ENCODE measurements around the gene HLCS.
A peak's percentile ranks its signal among the peaks of the same experiment; 100 is the strongest.

Gene HLCS

DNA sequence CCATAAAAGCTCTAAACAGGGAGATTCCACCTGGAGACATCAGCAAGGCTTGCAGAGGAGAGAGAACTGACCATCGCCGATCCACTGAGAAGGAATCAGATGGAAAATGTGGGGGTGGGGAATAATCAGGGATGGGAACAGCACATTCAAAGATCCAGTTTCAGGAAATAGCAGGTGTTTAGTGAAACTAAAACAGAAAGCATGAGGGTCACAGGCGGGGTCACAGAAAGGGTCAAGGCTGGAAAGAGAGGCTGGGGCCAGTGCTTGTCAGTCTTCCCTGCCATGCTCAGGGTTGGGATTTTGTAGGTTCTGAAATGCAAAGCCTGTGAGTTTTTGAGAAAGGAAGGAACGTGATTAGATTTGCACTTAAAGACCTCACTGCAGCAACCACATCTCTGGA, 103.2 kb downstream of the HLCS start:
- Mint-ChIP-seq H3K36me3 (peaks cover 22% of the 10 kb centered on the region), H3K27me3 (no peaks in the 10 kb centered on the region), H3K4me3 (no peak overlapping the region), H3K4me1 (peaks cover 23% of the 10 kb centered on the region), H3K27ac (no peak overlapping the region), H3K9me3 (peaks cover 2% of the 10 kb centered on the region)
- no peak for ATAC-seq

DNA sequence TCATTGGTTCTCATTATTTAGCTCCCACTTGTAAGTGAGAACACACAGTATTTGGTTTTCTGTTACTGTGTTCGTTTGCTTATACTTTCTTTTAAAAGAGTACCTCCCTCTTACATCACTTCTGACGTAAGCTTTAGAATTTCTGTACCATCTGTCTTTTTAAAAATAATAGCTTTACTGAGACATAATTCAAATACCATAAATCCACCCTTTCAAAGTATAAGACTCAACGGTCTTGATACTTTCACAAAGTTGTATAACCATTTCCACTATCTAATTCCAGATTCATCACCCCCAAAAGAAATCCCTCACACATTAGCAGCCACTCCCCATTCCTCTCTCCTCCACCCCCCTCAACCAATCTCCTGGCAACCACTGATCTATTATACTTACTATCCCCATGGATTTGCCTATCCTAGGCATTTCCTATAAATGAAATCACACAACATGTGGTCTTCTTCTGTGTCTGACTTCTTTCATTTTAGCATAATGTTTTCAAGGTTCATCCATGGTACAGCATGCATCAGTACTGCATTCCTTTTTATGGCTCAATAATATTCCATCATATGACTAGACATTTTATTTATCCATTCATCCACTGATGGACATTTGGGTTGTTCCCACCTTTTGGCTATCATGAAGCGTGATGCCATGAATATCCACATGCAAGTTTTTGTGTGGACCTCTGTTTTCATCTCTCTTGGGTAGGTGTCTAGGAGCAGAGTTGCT, 104.7 kb downstream of the HLCS start:
- H3K9me3 Mint-ChIP-seq: peaks cover 2% of the 10 kb centered on the region
- H3K27me3 Mint-ChIP-seq: no peaks in the 10 kb centered on the region
- H3K4me3 Mint-ChIP-seq: no peak overlapping the region
- peaks cover 18% of the 10 kb centered on the region for H3K4me1 Mint-ChIP-seq
- no peak overlapping the region for H3K27ac Mint-ChIP-seq
- ATAC-seq: no peak
- H3K36me3 Mint-ChIP-seq: peaks cover 22% of the 10 kb centered on the region

- H3K36me3 Mint-ChIP-seq: peaks cover 28% of the 10 kb centered on the region
- H3K9me3 Mint-ChIP-seq: peaks cover 2% of the 10 kb centered on the region
- no peak for ATAC-seq
- H3K4me3 Mint-ChIP-seq: no peak overlapping the region
- no peak overlapping the region for H3K27ac Mint-ChIP-seq
- peaks cover 16% of the 10 kb centered on the region for H3K4me1 Mint-ChIP-seq
- no peaks in the 10 kb centered on the region for H3K27me3 Mint-ChIP-seq
Observed at GRCh38 chr21:36860736-36861594, 105.5 kb downstream of the HLCS start.

GRCh38 chr21:36859744-36860501, 106.5 kb downstream of the HLCS start:
- no peak overlapping the region for H3K27ac Mint-ChIP-seq
- peaks cover 28% of the 10 kb centered on the region for H3K36me3 Mint-ChIP-seq
- H3K9me3 Mint-ChIP-seq: peaks cover 2% of the 10 kb centered on the region
- peak; percentile 81 for ATAC-seq
- no peak overlapping the region for H3K4me3 Mint-ChIP-seq
- peaks cover 16% of the 10 kb centered on the region for H3K4me1 Mint-ChIP-seq
- no peaks in the 10 kb centered on the region for H3K27me3 Mint-ChIP-seq

DNA sequence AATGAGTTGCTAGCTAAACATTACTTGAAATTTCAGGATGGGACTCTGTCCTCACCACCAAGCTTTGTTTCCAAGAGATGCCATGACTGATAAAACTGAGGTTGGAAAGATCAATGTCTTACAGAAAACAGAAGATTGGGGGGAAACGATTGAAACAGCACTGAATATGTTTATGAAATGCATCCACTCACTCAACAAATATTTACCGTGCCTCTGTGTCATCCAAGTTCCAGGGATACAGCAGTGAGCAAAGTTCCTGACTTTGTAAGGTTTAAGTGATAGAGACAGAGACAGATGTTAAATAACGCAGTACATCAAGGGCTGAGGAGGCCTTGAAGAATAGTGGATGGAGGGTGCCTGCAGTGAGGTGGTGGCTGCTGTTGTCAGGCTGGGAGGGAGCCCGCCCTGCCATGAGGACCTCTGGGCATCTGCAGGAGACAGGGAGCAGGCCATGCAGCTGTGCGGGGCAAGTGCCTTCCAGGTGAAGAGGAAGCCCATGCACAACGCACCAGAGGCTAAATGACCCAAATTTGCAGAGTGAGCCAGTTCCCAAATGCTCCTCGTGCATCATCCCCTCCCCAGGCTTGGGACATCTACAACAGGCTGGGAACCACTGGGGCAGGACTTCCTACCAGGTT, 108.0 kb downstream of the HLCS start:
- H3K9me3 Mint-ChIP-seq: peaks cover 2% of the 10 kb centered on the region
- peaks cover 16% of the 10 kb centered on the region for H3K4me1 Mint-ChIP-seq
- H3K27me3 Mint-ChIP-seq: no peaks in the 10 kb centered on the region
- H3K27ac Mint-ChIP-seq: no peak overlapping the region
- peaks cover 27% of the 10 kb centered on the region for H3K36me3 Mint-ChIP-seq
- no peak overlapping the region for H3K4me3 Mint-ChIP-seq
- no peak for ATAC-seq

GRCh38 chr21:36856643-36857042, 109.8 kb downstream of the HLCS start:
- Mint-ChIP-seq H3K4me3 (no peak overlapping the region), H3K27ac (no peak overlapping the region), H3K9me3 (no peaks in the 10 kb centered on the region), H3K27me3 (no peaks in the 10 kb centered on the region), H3K36me3 (peaks cover 9% of the 10 kb centered on the region), H3K4me1 (peaks cover 7% of the 10 kb centered on the region)
- no peak for ATAC-seq

DNA sequence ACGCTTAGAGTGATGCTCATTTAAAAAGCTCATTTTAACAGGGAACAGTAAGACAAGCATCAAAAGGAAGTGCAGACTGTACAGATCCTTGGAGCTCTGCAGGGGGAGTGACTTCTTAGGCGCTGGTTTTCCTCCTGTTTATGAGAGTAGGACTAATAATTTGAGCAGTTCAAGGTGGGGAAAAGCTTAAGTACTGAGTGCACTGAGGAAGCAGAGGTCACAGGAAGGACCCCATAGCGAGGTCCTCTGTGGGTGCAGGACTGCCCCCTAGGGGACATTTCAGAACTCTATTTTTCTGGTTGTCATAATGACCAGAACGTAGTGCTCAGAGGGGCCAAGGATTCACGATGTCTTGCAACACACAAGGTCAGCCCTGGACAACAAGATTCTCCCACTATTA, 112.1 kb downstream of the HLCS start:
- no peaks in the 10 kb centered on the region for H3K27me3 Mint-ChIP-seq
- ATAC-seq: no peak
- H3K4me3 Mint-ChIP-seq: no peak overlapping the region
- no peak overlapping the region for H3K27ac Mint-ChIP-seq
- no peaks in the 10 kb centered on the region for H3K9me3 Mint-ChIP-seq
- H3K4me1 Mint-ChIP-seq: no peaks in the 10 kb centered on the region
- peaks cover 6% of the 10 kb centered on the region for H3K36me3 Mint-ChIP-seq

DNA sequence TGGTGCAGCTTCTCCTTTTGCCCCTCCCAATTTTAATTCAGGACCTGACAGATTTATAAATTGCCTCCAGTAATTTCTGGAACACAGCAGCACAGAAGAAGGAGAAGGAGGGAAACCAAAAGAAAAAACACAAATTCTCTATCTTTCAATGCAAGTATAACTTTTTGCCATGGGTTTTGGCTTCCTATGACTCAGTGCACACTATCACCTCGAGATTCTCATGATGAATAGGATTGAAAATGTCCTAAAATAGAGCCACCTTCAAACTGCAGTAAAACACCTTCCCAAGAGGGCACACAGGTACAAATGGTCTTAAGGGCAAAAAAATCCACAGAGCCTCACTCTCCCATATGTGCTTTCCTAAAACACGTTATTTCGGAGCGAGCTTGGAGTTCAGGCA, 113.6 kb downstream of the HLCS start:
- Mint-ChIP-seq H3K27ac (no peak overlapping the region), H3K4me3 (no peak overlapping the region), H3K4me1 (no peaks in the 10 kb centered on the region), H3K9me3 (no peaks in the 10 kb centered on the region), H3K36me3 (peaks cover 6% of the 10 kb centered on the region), H3K27me3 (no peaks in the 10 kb centered on the region)
- no peak for ATAC-seq

DNA sequence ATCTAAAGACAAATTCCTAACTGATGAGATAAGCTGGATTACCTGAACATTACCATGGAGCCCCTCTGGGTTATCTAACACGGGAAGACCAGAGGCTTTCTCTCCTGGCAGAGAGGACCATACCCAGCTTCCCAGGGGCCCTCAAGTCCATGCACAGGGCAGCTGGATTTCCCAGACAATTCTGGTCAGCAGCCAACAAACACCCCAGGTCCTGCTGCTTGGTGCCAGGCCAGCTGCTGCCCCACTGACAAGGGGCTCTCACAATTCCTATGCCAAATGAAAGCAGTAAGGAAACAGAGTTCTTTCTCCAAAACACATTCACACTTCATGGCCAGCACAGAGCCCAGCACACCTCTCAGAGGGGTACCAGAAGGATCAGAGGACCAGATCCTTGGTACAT, 114.2 kb downstream of the HLCS start:
- H3K4me3 Mint-ChIP-seq: no peak overlapping the region
- no peaks in the 10 kb centered on the region for H3K4me1 Mint-ChIP-seq
- H3K9me3 Mint-ChIP-seq: no peaks in the 10 kb centered on the region
- peaks cover 6% of the 10 kb centered on the region for H3K36me3 Mint-ChIP-seq
- no peaks in the 10 kb centered on the region for H3K27me3 Mint-ChIP-seq
- ATAC-seq: no peak
- H3K27ac Mint-ChIP-seq: no peak overlapping the region

DNA sequence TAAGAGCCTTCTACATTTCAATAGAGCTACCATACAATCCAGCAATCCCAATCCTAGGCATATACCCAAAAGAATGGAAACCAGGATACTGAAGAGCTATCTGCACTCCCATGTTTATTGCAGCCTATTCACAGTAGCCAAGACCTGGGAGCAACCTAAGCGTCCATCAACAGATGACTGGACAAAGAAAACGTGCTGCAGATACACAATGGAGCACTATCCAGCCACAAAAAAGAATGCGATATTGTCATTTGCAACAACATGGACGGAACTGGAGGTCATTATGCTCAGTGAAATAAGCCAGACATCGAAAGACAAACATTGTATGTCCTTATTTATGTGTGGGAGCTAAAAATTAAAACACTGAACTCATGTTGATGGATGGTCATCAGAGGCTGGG, 115.3 kb downstream of the HLCS start:
- no peak overlapping the region for H3K4me3 Mint-ChIP-seq
- no peaks in the 10 kb centered on the region for H3K36me3 Mint-ChIP-seq
- no peaks in the 10 kb centered on the region for H3K27me3 Mint-ChIP-seq
- H3K9me3 Mint-ChIP-seq: no peaks in the 10 kb centered on the region
- H3K27ac Mint-ChIP-seq: no peak overlapping the region
- no peaks in the 10 kb centered on the region for H3K4me1 Mint-ChIP-seq
- no peak for ATAC-seq

DNA sequence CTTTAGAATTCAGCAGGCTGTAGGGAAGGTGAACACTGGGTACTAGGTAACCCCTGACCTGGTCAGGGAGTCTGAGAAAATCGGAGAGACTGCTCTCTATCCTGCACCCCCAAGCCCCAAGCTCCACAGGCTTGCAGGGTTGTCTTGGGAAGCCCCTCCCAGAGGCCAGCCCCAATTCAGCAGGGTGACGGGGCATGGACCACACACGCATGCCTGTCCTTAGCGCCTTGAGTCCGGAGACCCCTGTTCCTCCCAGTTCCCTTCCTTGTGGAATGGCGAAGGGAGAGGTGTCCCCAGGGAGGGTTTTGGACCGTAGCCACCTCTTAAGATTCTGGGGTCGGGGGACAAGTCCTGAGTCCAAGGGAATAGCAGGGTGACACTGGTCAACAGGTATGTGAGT, 116.1 kb downstream of the HLCS start:
- Mint-ChIP-seq H3K4me3 (no peak overlapping the region), H3K27me3 (no peaks in the 10 kb centered on the region), H3K9me3 (no peaks in the 10 kb centered on the region), H3K36me3 (no peaks in the 10 kb centered on the region), H3K4me1 (no peaks in the 10 kb centered on the region), H3K27ac (no peak overlapping the region)
- ATAC-seq: no peak

DNA sequence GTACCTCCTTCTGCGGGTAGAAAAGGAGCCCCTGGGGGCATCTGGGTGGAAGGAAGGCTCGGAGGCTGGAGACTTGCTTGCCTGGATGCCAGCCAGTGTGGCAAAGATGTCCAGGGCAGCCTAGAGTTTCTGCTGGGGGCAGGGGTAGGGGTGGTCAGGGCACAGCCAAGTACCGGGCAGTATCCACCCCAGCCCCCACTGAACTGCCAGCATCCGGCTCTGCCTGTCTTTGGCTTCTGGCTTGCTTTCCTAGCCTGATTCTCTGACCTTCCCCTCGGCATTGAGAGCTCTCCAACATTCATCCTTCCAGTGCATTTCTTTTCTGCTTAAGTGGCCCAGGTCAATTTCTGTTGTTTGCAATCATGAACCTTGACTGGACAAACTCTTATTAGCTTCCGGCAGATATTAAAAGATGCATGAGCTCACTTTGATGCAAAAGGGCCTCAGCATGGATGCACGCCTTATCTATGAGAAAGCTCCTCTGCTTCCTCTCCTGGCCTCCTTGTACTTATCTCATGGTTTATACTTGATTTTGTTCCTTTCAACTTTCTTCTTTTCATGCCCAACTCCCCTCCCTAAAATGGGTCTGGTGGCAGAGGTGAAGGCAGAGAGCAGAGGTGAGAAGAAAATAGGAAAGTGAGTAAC, 116.9 kb downstream of the HLCS start:
- Mint-ChIP-seq H3K4me1 (no peaks in the 10 kb centered on the region), H3K27ac (no peak overlapping the region), H3K36me3 (no peaks in the 10 kb centered on the region), H3K4me3 (no peak overlapping the region), H3K9me3 (no peaks in the 10 kb centered on the region), H3K27me3 (no peaks in the 10 kb centered on the region)
- ATAC-seq: no peak

DNA sequence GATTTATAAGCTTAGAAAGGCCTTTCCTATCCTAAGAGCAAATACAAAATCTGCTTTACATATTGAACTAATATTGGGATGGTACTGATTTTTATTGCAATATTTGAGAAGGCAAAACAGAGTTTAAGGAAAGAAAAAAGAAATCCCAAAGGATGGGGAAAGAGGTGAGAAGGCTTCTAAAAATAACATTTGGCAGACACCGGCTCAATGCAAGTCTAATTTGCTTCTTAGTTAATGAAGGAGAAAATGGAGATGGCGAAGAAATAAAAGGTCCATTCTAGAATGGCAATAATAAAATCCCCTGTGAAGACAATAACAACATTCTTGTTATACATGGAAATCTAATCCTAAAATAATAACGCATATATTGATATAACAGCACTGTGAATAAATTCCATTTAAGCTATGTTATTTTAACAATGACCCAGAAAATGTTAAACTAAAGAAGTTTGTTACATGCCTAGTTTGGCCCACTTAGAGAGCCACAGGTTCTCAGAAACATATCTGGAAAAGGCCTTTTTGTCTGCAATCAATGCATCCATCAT, 117.7 kb downstream of the HLCS start:
- Mint-ChIP-seq H3K4me1 (no peaks in the 10 kb centered on the region), H3K27ac (no peak overlapping the region), H3K4me3 (no peak overlapping the region), H3K27me3 (no peaks in the 10 kb centered on the region), H3K9me3 (no peaks in the 10 kb centered on the region), H3K36me3 (no peaks in the 10 kb centered on the region)
- no peak for ATAC-seq

- Mint-ChIP-seq H3K4me3 (no peak overlapping the region), H3K4me1 (no peaks in the 10 kb centered on the region), H3K27me3 (no peaks in the 10 kb centered on the region), H3K36me3 (no peaks in the 10 kb centered on the region), H3K27ac (no peak overlapping the region), H3K9me3 (no peaks in the 10 kb centered on the region)
- ATAC-seq: no peak
Observed at GRCh38 chr21:36847189-36847588, 119.3 kb downstream of the HLCS start.

All from stimulated activated memory B cell treated with anti-CD40 and anti-IgM and Interleukin-4, amounts not matched to agents 10 μg/mL and 1 μg/mL and 100 μg/mL, for 72 hours (primary cell).